ENCODE data around the gene LCN2.
"Not testable (repeated sequence)": the region's sequence is repeated elsewhere in the genome, so short reads cannot be mapped to it uniquely, and the experiment has no call there.

Gene LCN2

DNA sequence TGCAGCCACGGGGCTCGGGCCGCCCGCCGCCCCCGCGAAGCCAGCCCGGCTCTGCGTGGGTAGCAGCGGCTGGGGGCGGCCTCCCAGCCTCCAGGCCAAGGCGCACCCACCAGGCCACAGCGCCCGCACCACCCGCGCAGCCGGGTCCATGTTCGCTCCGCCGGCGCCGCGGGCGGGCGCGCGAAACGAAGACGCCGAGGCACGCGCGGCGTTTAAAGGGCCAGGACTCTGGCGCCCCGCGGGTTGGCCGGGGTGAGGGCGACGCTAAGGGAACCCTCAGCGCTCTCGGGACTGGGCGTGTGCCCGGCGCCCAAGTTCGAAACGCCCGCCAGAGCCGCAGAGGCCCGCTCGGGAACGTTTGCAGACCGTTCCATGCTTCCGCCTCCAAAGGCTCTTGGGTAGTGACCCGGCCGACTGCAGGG lies 21.7 kb upstream of the LCN2 start, which contains the start of gene PTGES2:
PTGES2 (minus strand) TSS at position 162 of the 422 bp plus-strand sequence; CDS start at position 150, 12 bp downstream.
- peak in 55 of 58 donors; percentile 53 to 89 (median 78) for DNase-seq

GRCh38 chr9:128127990-128128835 lies 21.0 kb upstream of the LCN2 start:
- peak; percentile 58 to 97 (median 88) for DNase-seq

DNA sequence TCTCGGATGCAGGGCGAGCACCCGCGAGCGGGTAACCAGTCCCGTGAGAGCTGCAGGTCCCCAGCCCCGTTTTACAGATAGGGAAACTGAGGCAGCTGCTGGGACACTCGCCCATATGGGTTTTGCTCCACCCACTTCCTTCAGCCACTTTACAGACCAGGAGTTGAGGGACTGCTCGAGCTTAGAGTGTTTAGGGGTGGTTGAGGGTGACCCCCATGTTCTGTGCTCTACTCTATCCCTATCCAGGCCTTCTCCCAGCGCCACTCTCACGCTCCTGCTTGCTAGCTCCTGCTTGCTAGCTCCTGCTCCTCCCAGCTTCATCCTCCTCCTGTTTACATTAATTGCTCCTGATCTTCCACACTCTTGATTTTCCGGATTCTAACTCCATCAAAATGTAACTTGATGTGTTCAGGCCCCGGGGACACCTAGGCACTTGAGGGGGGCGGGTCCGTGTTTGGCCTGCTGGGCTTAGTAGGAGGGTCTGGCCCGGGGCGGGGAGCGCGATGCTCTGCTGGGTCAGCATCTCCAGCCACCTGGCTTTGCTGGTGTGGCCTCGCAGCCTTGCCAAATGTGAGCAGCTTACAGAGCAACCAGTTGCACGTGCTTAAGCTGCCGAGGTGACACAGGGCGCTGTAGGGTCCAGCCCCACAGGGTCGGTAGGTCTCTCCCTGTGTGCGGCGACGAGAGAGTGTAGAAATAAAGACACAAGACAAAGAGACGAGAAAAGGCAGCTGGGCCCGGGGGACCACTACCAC lies 20.2 kb upstream of the LCN2 start:
- no peak for DNase-seq

GRCh38 chr9:128129976-128130590 lies 19.2 kb upstream of the LCN2 start:
- peak in 6 of 58 donors; percentile 41 to 59 (median 54) for DNase-seq

- DNase-seq = not testable (repeated sequence)
These were observed 18.6 kb upstream of the LCN2 start for GRCh38 chr9:128130651-128131050.

DNA sequence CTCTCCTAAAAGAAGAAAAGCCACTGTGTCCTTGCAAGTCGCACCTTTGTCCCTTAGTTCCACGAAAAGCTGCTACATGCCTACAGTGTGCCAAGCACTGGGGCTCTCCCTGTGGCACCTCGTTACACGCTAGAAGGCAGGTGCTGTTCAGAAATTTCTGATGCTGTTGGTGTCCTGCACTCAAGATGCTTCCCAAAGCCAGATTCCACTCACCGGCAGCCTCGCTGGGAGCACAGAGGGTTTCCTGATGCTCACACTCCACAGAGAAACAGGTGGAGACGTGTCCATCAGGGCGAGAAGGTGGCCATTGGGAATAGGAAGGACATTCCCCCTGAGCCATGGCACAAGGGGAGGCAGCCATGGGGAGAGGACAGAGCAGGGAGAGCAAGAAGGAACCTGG lies 17.9 kb upstream of the LCN2 start:
- not testable (repeated sequence) for DNase-seq

- DNase-seq = peak in 8 of 58 donors; percentile 5 to 44 (median 18)
These were observed 17.1 kb upstream of the LCN2 start for GRCh38 chr9:128132139-128132538.

DNA sequence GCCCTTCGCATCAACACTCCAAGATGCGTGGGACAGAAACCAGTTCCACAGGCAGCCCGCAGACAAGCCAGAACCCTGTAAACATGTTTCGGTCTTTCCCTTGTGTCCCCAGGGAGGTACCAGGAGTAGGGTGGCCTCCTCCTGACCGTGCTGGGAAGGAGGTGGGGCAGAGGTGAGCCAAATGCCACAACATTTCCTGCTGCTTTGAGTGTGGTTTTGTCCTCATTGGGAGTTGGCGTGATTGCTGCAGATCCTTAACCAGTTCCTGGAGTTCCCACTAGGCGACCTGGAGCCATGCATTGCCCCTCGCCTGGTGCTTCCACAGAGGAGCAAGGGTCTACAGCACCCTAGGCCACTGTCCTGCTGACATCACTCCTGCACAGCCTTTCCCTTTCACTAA lies 13.7 kb upstream of the LCN2 start:
- not testable (repeated sequence) for DNase-seq

DNA sequence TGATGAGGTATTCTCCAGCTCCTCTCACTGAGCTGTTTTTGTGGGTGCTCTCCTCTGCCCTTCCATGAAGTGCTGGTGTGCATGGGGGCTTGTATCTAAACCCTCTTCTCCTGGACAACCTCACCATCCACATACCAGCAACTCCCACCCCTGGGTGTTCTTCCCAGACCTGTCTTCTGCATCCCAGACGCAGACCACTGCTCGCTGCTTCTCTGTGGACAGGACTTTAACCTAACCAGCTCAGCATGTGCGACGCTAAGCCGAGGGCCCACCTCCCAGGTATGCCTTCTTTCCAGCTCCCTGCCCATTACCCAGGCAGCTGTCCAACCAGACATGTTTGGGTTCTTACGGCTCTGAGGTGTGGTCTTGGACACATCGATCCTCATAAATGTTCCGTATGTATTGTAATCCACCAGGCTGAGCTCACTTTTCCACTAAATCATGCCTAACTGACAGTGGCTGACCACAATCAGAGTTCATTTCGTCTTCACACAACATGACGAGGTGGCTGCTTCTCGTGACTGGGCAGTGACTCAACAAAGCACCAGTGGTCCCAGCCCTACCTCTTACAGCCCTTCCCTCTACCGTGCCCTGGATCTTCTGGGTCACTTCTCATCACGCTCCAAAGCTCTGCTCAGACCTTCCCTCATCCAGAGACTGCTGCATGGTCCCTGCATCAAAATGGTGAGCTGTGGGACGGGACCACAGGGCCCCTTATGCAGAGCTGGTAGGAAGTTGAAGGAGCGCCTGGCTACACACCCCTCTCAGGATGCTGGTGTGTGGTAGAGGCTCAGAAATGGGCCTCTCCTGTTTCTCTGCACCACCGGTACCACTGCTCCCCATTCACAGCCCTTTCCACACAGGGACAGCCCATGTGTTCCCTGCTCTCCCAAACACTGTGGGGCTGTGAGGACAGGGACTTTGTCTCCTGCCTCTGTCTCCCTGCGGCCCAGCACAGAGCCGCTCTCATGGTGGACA lies 12.1 kb upstream of the LCN2 start:
- DNase-seq = no peak

DNA sequence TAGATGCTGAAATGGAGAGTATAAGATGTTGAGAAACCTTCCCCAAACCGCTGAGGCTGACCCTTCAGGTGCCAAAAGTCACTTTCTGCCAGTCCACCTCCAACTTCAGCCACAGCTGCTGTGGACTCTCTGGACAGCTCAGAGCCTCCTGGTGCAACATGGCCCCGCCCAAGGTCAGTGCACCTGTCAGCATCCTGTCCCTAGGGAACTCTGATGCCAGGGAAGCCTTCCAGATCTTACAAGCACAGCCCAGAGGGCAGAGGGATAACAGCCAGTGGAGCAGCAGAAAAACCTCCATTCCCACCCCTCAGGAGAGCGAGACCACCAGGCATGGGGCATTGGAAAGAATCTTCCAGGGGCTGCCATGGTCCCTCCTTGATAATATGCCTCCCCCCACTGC lies 11.3 kb upstream of the LCN2 start:
- DNase-seq = no peak

GRCh38 chr9:128139621-128140020 lies 9.6 kb upstream of the LCN2 start:
- no peak for DNase-seq

DNA sequence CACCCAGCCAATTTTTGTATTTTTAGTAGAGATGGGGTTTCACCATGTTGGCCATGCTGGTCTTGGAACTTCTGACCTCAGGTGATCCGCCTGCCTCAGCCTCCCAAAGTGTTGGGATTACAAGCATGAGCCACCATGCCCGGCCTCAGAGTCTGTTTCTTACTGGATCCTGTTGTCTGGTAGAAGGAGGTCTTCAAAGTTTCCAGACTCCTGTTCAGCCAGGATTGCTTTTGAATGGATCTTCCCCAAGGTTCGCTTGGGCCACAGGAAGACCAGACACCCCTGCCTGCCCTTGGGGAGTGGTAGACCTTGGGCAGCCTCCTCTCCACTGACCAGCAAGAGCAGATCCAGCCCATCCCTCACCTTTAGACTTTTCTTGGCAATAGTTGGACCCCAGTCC lies 7.6 kb upstream of the LCN2 start:
- no peak for DNase-seq

DNA sequence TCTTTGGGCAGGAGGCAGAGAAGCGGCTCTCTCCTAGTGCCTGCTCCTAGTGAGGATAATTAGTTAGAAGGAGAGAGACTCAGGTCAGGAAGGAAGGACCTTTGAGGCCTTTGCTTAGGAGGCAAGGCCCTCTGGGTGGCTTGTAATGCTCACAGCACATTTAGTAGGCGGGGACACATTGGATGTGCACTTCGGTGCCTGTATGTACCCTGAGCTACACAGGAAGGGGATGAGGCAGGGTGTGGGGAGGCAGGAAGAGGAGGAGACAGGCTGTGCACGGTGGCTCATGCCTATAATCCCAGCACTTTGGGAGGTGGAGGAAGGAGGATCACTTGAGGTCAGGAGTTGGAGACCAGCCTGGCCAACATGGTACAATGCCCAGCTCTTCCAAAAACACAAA lies 7.2 kb upstream of the LCN2 start:
- DNase-seq = no peak

GRCh38 chr9:128142596-128142995 lies 6.7 kb upstream of the LCN2 start:
- no peak for DNase-seq

GRCh38 chr9:128143525-128144238 lies 5.6 kb upstream of the LCN2 start:
- DNase-seq = no peak

DNA sequence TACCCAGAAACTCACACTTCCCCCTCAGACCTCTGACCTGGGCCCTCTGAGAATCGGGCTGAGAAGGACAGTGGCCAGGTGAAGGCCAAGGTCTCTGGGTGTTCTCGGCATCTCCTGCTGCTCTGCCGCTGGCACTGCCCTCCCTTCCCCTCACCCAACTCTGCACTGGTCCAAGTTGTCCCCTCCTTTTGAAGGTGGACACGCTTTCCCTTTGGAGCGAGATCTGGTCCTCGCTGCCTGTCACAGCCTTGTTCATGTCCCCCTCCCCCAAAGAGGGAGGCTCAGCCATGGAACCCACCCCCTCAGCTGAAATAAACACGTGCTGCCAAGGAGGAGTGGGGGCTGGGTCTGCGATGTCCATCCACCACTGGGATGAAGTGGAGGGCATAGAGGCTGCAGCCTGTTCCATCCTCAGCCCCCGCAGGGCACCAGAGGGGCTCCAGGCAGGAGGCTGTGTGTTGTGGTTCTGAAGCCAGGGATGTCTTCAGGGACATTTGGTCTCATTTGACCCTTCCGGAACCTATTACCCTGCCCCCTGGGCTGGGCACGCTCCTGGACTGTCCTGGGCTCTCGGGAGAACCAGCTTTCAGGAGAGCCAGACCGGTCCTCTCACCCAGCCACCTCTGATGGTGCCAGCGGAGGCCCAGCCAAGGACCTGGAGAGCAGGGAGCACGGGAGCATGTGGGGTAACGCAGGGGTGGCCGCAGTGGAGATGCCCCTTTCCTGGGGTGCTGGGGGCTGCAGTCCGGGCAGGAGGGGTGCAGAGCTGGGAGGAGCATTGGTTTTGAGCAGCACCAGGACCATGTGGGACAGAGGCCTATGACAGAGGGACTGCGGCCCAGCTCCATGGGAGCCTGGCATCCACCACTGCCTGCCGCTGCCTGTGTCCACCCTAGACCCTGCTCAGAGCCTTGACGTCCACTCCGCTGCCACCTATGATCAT lies 4.7 kb upstream of the LCN2 start:
- DNase-seq = no peak

DNA sequence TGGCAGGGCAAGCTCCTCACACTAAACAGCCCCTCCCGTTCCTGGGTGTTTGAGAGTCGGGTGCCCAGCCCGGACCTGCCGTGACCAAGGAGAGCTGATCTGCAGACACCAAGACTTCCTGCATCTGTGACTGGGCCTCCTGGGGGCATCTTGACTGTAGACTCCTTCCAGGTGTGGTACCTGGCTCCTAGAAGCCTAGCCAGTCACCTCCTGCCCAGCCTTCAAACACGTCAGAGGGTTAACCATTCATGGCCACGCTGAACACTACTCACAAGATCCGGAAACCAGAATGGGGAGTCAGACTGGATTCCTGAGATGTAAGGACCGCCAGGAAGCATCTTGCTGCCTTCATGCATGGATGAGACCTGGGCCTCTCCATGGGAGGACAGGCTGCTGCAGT lies 3.7 kb upstream of the LCN2 start:
- no peak for DNase-seq

GRCh38 chr9:128145951-128146351 lies 3.3 kb upstream of the LCN2 start:
- DNase-seq = no peak

GRCh38 chr9:128146591-128147120 lies 2.6 kb upstream of the LCN2 start:
- no peak for DNase-seq

Measured in anterior cingulate cortex (tissue), 58 donors.